ENCODE measurements around the gene DNAJB7.

- TF ChIP-seq POLR2AphosphoS5 (IDR thresholded peaks at IDR 0.05) (no peak), CTCF (IDR thresholded peaks at IDR 0.05) (no peak)
Measured at GRCh38 chr22:40817737-40818136, 44.2 kb downstream of the DNAJB7 start.
